Neural cell (in vitro differentiated cells): ENCODE measurements around the gene CBFA2T3. TPM values are rescaled to one million over a fixed set of nuclear protein-coding genes. Genes with fewer than 3 reads are reported as not detected.

Experiments
- H2AFZ ChIP-seq: fragments of 200-600, 300-800 bp; sonication (generic), shearing (Covaris generic); 2 replicates; pipeline ENCODE4 v1.6.0; 2014; ENCODE audit warnings: low read depth, mild to moderate bottlenecking, antibody characterized with exemption, low read length, moderate library complexity
- H3F3A ChIP-seq: fragments of 200-600 bp; shearing (Covaris generic); 2 replicates; pipeline ENCODE4 v1.6.1; 2016; ENCODE audit warnings: mild to moderate bottlenecking, moderate library complexity, mixed read lengths, antibody characterized with exemption, low read length; ENCODE audit not compliant: insufficient read depth, poor library complexity, severe bottlenecking
- H3K27ac ChIP-seq: fragments of 200-600, 300-800 bp; sonication (generic), shearing (Covaris generic); 2 replicates; pipeline ENCODE4 v1.5.1; 2014; ENCODE audit warnings: mild to moderate bottlenecking, low read length, moderate library complexity
- H3K27me3 ChIP-seq: fragments of 300-800, 200-600 bp; sonication (generic), shearing (Covaris generic); 2 replicates; pipeline ENCODE4 v1.6.0; 2014; ENCODE audit warnings: mild to moderate bottlenecking, low read depth, low read length, moderate library complexity; ENCODE audit not compliant: insufficient read depth
- H3K36me3 ChIP-seq: fragments of 300-800, 200-600 bp; sonication (generic), shearing (Covaris generic); 2 replicates; pipeline ENCODE4 v1.5.1; 2014; ENCODE audit warnings: mild to moderate bottlenecking, antibody characterized with exemption, low read length, moderate library complexity; ENCODE audit not compliant: insufficient read depth
- H3K4me2 ChIP-seq: fragments of 300-800, 200-600 bp; sonication (generic), shearing (Covaris generic); 2 replicates; pipeline ENCODE4 v1.6.0; 2014; ENCODE audit warnings: mild to moderate bottlenecking, low read length
- H3K4me3 ChIP-seq: fragments of 300-800, 200-600 bp; sonication (generic), shearing (Covaris generic); 2 replicates; pipeline ENCODE4 v1.5.1; 2014; ENCODE audit warnings: mild to moderate bottlenecking, low read length, moderate library complexity
- H3K79me2 ChIP-seq: fragments of 200-600 bp; shearing (Covaris generic); replicated peaks from 2 replicates; pipeline ENCODE4 v1.6.0; 2014; ENCODE audit warnings: mild to moderate bottlenecking, low read length, moderate library complexity; ENCODE audit not compliant: insufficient read depth
- H3K9ac ChIP-seq: fragments of 300-800, 200-600 bp; sonication (generic), shearing (Covaris generic); 2 replicates; pipeline ENCODE4 v1.6.1; 2016; ENCODE audit warnings: mild to moderate bottlenecking, low read length, mixed read lengths
- H3K9me2 ChIP-seq: fragments of 200-600 bp; shearing (Covaris generic); 2 replicates; pipeline ENCODE4 v1.6.1; 2016; ENCODE audit warnings: mild to moderate bottlenecking, low read length, mixed read lengths; ENCODE audit not compliant: insufficient read depth
- H3K9me3 ChIP-seq: fragments of 200-600, 300-800 bp; sonication (generic), shearing (Covaris generic); 2 replicates; pipeline ENCODE4 v1.6.1; 2016; ENCODE audit warnings: mild to moderate bottlenecking, mixed run types, low read length, moderate library complexity, mixed read lengths
- H4K20me1 ChIP-seq: fragments of 200-600 bp; shearing (Covaris generic); 2 replicates; pipeline ENCODE4 v1.6.1; 2016; ENCODE audit warnings: mild to moderate bottlenecking, mixed run types; ENCODE audit not compliant: insufficient read depth
- EP300 ChIP-seq: fragments of 450-650 bp; conservative IDR thresholded peaks from 2 replicates; pipeline ENCODE4 v1.6.1; 2014; ENCODE audit warnings: antibody characterized with exemption, mild to moderate bottlenecking, moderate library complexity; ENCODE audit not compliant: poor library complexity, severe bottlenecking
- EZH2 ChIP-seq: fragments of 200-600, 300-800 bp; shearing (Covaris generic), sonication (generic); IDR thresholded peaks from 2 replicates; pipeline ENCODE4 v1.6.1; 2014; ENCODE audit warnings: antibody characterized with exemption, low read length, borderline replicate concordance, mild to moderate bottlenecking; ENCODE audit not compliant: insufficient read depth, poor library complexity, severe bottlenecking
- MXI1 ChIP-seq: fragments of 450-650 bp; conservative IDR thresholded peaks from 2 replicates; pipeline ENCODE4 v1.6.1; 2014; ENCODE audit warnings: antibody characterized with exemption, mild to moderate bottlenecking; ENCODE audit not compliant: poor library complexity, severe bottlenecking
- POLR2AphosphoS5 ChIP-seq: IDR thresholded peaks from 2 replicates; pipeline ENCODE4 v1.6.1; 2012
- RAD21 ChIP-seq: fragments of 450-650 bp; conservative IDR thresholded peaks from 2 replicates; pipeline ENCODE4 v1.6.1; 2014; ENCODE audit warnings: antibody characterized with exemption, mild to moderate bottlenecking, moderate library complexity
- SMC3 ChIP-seq: fragments of 450-650 bp; conservative IDR thresholded peaks from 2 replicates; pipeline ENCODE4 v1.6.1; 2014; ENCODE audit warnings: antibody characterized with exemption, mild to moderate bottlenecking, moderate library complexity; ENCODE audit not compliant: poor library complexity
- TAF1 ChIP-seq: IDR thresholded peaks from 2 replicates; pipeline ENCODE4 v1.6.1; 2012; ENCODE audit warnings: low read depth
- polyA plus RNA-seq: library from polyadenylated mRNA; depleted of rRNA; stranded (reverse); fragments of >200 nt; gene quantifications from 2 replicates; pipeline ENCODE4 v1.2.3, GENCODE V29; 2014
- TF ChIP-seq, protein P1 (sequence below): IDR thresholded peaks from 2 replicates; pipeline ENCODE4 v1.6.1; 2012; ENCODE audit warnings: borderline replicate concordance
- TF ChIP-seq, protein P2 (sequence below): fragments of 450-650 bp; IDR thresholded peaks from 2 replicates; pipeline ENCODE4 v1.5.1; 2014; ENCODE audit warnings: antibody characterized with exemption, mild to moderate bottlenecking, moderate library complexity; ENCODE audit not compliant: poor library complexity, severe bottlenecking

The CBFA2T3 gene
- polyA plus RNA-seq, 1 donor from 2014 or later = 2.1 TPM

DNA sequence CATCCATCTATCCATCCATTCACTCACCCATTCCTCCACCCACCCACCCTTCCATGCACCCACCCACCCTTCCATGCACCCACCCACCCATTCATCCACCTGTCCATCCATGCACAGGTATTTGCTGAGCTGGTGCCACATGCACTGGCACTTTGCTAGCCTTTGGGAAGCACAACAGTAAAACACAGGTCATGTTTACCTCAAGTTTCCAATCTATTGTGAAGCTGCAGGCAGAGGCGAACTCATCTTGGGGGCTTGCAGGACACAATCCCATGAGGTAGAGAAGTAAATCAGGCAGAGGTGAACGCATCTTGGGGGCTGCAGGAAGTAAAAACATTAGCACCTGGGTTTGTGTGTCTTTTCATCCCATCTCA lies 35.6 kb upstream of the CBFA2T3 start:
- Histone ChIP-seq H3K27ac (no peak overlapping the region), H3K4me3 (no peak overlapping the region), H4K20me1 (no peaks in the 10 kb centered on the region), H3K79me2 (no peaks in the 10 kb centered on the region), H3K27me3 (no peaks in the 10 kb centered on the region), H3K4me2 (no peak overlapping the region), H3K9ac (no peak overlapping the region), H3K9me3 (no peaks in the 10 kb centered on the region), H3K9me2 (no peaks in the 10 kb centered on the region), H3F3A (no peaks in the 10 kb centered on the region), H3K36me3 (no peaks in the 10 kb centered on the region), H2AFZ (no peak overlapping the region)
- TF ChIP-seq RAD21 (no peak), MXI1 (no peak), EP300 (no peak), TAF1 (no peak), EZH2 (no peak), SMC3 (no peak), POLR2AphosphoS5 (no peak)
- TF ChIP-seq, protein P1, sequence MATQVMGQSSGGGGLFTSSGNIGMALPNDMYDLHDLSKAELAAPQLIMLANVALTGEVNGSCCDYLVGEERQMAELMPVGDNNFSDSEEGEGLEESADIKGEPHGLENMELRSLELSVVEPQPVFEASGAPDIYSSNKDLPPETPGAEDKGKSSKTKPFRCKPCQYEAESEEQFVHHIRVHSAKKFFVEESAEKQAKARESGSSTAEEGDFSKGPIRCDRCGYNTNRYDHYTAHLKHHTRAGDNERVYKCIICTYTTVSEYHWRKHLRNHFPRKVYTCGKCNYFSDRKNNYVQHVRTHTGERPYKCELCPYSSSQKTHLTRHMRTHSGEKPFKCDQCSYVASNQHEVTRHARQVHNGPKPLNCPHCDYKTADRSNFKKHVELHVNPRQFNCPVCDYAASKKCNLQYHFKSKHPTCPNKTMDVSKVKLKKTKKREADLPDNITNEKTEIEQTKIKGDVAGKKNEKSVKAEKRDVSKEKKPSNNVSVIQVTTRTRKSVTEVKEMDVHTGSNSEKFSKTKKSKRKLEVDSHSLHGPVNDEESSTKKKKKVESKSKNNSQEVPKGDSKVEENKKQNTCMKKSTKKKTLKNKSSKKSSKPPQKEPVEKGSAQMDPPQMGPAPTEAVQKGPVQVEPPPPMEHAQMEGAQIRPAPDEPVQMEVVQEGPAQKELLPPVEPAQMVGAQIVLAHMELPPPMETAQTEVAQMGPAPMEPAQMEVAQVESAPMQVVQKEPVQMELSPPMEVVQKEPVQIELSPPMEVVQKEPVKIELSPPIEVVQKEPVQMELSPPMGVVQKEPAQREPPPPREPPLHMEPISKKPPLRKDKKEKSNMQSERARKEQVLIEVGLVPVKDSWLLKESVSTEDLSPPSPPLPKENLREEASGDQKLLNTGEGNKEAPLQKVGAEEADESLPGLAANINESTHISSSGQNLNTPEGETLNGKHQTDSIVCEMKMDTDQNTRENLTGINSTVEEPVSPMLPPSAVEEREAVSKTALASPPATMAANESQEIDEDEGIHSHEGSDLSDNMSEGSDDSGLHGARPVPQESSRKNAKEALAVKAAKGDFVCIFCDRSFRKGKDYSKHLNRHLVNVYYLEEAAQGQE = no peak
- TF ChIP-seq, protein P2, sequence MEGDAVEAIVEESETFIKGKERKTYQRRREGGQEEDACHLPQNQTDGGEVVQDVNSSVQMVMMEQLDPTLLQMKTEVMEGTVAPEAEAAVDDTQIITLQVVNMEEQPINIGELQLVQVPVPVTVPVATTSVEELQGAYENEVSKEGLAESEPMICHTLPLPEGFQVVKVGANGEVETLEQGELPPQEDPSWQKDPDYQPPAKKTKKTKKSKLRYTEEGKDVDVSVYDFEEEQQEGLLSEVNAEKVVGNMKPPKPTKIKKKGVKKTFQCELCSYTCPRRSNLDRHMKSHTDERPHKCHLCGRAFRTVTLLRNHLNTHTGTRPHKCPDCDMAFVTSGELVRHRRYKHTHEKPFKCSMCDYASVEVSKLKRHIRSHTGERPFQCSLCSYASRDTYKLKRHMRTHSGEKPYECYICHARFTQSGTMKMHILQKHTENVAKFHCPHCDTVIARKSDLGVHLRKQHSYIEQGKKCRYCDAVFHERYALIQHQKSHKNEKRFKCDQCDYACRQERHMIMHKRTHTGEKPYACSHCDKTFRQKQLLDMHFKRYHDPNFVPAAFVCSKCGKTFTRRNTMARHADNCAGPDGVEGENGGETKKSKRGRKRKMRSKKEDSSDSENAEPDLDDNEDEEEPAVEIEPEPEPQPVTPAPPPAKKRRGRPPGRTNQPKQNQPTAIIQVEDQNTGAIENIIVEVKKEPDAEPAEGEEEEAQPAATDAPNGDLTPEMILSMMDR = no peak

DNA sequence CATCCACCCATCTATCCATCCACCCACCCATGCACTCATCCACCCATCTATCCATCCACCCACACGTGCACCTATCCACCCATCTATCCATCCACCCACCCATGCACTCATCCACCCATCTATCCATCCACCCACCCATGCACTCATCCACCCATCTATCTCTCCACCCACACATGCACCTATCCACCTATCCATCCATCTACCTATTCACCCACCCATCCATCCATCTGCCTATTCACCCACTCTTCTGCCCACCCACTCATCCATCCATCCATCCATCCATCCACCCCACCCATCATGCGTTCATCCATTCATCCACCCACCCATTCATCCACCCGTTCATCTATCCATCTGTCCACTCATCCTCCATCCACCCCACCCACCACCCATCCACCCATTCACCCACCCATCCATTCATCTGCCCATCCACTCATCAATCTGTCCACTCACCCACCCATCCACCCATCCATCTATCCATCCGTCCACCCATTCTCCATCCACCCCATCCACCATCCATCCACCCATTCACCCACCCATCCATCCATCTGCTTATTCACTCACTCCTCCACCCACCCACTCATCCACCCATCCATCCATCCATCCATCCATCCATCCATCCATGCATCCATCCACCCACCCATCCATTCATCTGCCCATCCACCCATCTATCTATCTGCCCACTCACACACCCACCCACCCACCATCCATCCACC lies 35.1 kb upstream of the CBFA2T3 start:
- Histone ChIP-seq H3K9ac (no peak overlapping the region), H3K9me3 (no peaks in the 10 kb centered on the region), H3K4me2 (no peak overlapping the region), H3K27me3 (no peaks in the 10 kb centered on the region), H3K4me3 (no peak overlapping the region), H3K36me3 (no peaks in the 10 kb centered on the region), H3K79me2 (no peaks in the 10 kb centered on the region), H2AFZ (no peak overlapping the region), H3F3A (no peaks in the 10 kb centered on the region), H3K9me2 (no peaks in the 10 kb centered on the region), H4K20me1 (no peaks in the 10 kb centered on the region), H3K27ac (no peak overlapping the region)
- TF ChIP-seq RAD21 (no peak), MXI1 (no peak), EZH2 (no peak), POLR2AphosphoS5 (no peak), TAF1 (no peak), SMC3 (no peak), EP300 (no peak)
- TF ChIP-seq, protein P2 = no peak
- TF ChIP-seq, protein P1 = no peak
